Memory B cell (primary cell): ENCODE data around the gene MTCH2.

Experiments used
- ATAC-seq: fragments of 150-1000 bp; cut with Tn5 transposase; 2 replicates; pipeline ENCODE4 v1.10.0; 2021; ENCODE audit warnings: low read depth, mild to moderate bottlenecking, moderate library complexity
- DNase-seq, 2 donors: peaks; one replicate each; pipeline ENCODE4 v3.0.0; 2022; ENCODE audit warnings: low spot score in 2 of 2
- H3K27ac Mint-ChIP-seq: one replicate; pipeline ENCODE4 v1.8.0; 2022; ENCODE audit warnings: mild to moderate bottlenecking, moderate library complexity, mixed read lengths
- H3K27me3 Mint-ChIP-seq: one replicate; pipeline ENCODE4 v1.8.0; 2022; ENCODE audit warnings: mixed read lengths
- H3K36me3 Mint-ChIP-seq: one replicate; pipeline ENCODE4 v1.8.0; 2022; ENCODE audit warnings: mild to moderate bottlenecking, mixed read lengths
- H3K4me1 Mint-ChIP-seq: one replicate; pipeline ENCODE4 v1.8.0; 2022; ENCODE audit warnings: mixed read lengths
- H3K4me3 Mint-ChIP-seq: one replicate; pipeline ENCODE4 v1.8.0; 2022; ENCODE audit warnings: mild to moderate bottlenecking, moderate library complexity, mixed read lengths
- H3K9me3 Mint-ChIP-seq: one replicate; pipeline ENCODE4 v1.8.0; 2022; ENCODE audit warnings: mixed read lengths

MTCH2 gene

DNA sequence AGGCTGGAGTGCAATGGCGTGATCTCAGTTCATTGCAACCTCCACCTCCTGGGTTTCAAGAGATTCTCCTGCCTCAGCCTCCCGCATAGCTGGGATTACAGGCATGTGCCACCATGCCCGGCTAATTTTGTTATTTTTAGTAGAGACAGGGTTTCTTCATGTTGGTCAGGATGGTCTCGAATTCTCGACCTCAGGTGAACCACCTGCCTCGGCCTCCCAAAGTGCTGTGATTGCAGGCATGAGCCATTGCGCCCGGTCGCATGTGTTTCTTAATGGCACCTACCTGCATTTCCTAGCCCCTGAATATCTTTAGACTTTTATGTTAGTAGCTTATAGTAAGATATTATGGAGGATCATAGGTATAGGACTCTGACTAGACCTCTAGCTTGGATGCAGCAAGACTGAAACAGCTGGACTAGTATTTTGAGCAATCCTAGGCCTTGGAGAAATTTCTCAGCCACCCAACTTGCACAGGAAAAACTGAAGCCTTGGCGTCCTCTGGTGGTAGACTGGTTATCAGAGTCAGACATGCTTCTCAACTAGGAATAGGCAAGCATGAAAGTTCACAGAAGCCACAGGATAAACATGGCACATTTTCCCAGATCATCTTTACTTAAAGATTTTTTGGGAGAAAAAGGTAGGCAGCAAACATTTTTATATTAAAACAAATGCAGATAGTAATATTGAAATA lies 25.5 kb downstream of the MTCH2 start:
- no peak overlapping the region for H3K27ac Mint-ChIP-seq
- ATAC-seq = no peak

GRCh38 chr11:47615249-47615648 lies 27.1 kb downstream of the MTCH2 start:
- H3K36me3 Mint-ChIP-seq = peaks cover 6% of the 10 kb centered on the region
- peaks cover 11% of the 10 kb centered on the region for H3K4me1 Mint-ChIP-seq
- H3K4me3 Mint-ChIP-seq = no peak overlapping the region
- H3K9me3 Mint-ChIP-seq = no peaks in the 10 kb centered on the region
- DNase-seq (no peak), ATAC-seq (no peak)
- H3K27me3 Mint-ChIP-seq = no peaks in the 10 kb centered on the region
- H3K27ac Mint-ChIP-seq = no peak overlapping the region

More for the DNA sequence above, 25.5 kb downstream of the MTCH2 start:
- Mint-ChIP-seq H3K4me3 (no peak overlapping the region), H3K27me3 (no peaks in the 10 kb centered on the region), H3K4me1 (peaks cover under 1% of the 10 kb centered on the region), H3K36me3 (peaks cover 11% of the 10 kb centered on the region), H3K9me3 (no peaks in the 10 kb centered on the region)
- DNase-seq = no peak

DNA sequence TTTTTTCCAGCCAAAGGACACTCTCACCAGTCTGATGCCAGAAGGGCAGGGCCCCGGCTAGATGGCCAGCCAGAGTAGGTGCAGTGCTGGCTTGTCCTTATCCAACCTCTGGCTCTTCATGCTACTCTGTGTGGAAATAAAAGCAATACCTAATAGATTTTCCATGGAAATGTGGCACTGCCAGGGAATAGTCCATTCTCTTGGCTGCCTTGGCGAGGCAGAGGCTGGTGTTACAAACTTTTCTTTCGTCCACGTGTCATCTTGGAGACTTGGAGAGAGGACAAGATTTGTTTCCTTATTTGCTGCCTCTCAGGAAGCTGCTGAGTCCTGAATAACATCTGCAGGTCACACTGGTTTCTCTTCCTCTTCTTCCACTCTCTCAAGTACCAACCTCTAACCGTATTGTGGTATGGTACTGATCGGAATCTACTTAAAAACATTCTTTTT lies 31.0 kb downstream of the MTCH2 start:
- Mint-ChIP-seq H3K9me3 (no peaks in the 10 kb centered on the region), H3K4me1 (peaks cover 11% of the 10 kb centered on the region), H3K27ac (peak overlapping the region; percentile 28), H3K4me3 (peak overlapping the region; percentile 32), H3K36me3 (peaks cover 3% of the 10 kb centered on the region), H3K27me3 (no peaks in the 10 kb centered on the region)
- ATAC-seq = peak; percentile 99
- DNase-seq = peak in 1 of 2 donors; percentile 9

- H3K27ac Mint-ChIP-seq = no peak overlapping the region
- H3K9me3 Mint-ChIP-seq = no peaks in the 10 kb centered on the region
- DNase-seq = no peak
- ATAC-seq = no peak
- no peaks in the 10 kb centered on the region for H3K27me3 Mint-ChIP-seq
- peaks cover 9% of the 10 kb centered on the region for H3K36me3 Mint-ChIP-seq
- peaks cover 13% of the 10 kb centered on the region for H3K4me1 Mint-ChIP-seq
- H3K4me3 Mint-ChIP-seq = no peak overlapping the region
These were observed 32.7 kb downstream of the MTCH2 start for GRCh38 chr11:47609675-47610074.

DNA sequence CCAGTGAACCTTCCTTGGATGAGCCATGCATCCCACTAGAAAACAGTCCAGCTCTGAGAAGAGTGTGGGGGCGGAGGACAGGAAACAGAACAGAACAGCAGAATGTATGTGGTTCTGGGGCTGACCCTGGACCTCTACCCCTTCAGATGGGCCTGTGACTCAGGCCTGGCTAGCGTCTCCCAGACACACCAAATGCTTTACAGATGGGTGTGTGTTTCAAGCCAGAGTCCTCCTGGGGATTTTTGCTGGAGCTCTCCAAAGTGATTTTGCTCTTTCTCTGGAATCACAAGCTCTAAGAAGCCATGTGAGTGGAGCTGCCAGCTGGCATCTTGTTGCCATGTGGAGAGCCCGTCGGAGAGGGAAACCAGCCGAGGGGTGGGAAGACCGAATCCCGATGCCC lies 35.0 kb downstream of the MTCH2 start:
- no peaks in the 10 kb centered on the region for H3K9me3 Mint-ChIP-seq

GRCh38 chr11:47606731-47607130 lies 35.6 kb downstream of the MTCH2 start:
- no peaks in the 10 kb centered on the region for H3K9me3 Mint-ChIP-seq
- ATAC-seq = no peak
- no peak overlapping the region for H3K4me3 Mint-ChIP-seq
- no peak overlapping the region for H3K27ac Mint-ChIP-seq
- H3K36me3 Mint-ChIP-seq = peaks cover 9% of the 10 kb centered on the region
- DNase-seq = no peak
- peaks cover 12% of the 10 kb centered on the region for H3K4me1 Mint-ChIP-seq
- H3K27me3 Mint-ChIP-seq = no peaks in the 10 kb centered on the region

More for the DNA sequence above, 35.0 kb downstream of the MTCH2 start:
- no peak for ATAC-seq
- H3K27me3 Mint-ChIP-seq = no peaks in the 10 kb centered on the region
- H3K27ac Mint-ChIP-seq = no peak overlapping the region
- H3K4me1 Mint-ChIP-seq = peaks cover 13% of the 10 kb centered on the region
- no peak for DNase-seq
- peaks cover 9% of the 10 kb centered on the region for H3K36me3 Mint-ChIP-seq
- no peak overlapping the region for H3K4me3 Mint-ChIP-seq

GRCh38 chr11:47605921-47606320 lies 36.4 kb downstream of the MTCH2 start:
- H3K36me3 Mint-ChIP-seq = peaks cover 9% of the 10 kb centered on the region
- no peak for DNase-seq
- H3K4me3 Mint-ChIP-seq = no peak overlapping the region
- no peak for ATAC-seq
- no peaks in the 10 kb centered on the region for H3K9me3 Mint-ChIP-seq
- no peaks in the 10 kb centered on the region for H3K27me3 Mint-ChIP-seq
- H3K4me1 Mint-ChIP-seq = peaks cover 4% of the 10 kb centered on the region
- H3K27ac Mint-ChIP-seq = no peak overlapping the region

DNA sequence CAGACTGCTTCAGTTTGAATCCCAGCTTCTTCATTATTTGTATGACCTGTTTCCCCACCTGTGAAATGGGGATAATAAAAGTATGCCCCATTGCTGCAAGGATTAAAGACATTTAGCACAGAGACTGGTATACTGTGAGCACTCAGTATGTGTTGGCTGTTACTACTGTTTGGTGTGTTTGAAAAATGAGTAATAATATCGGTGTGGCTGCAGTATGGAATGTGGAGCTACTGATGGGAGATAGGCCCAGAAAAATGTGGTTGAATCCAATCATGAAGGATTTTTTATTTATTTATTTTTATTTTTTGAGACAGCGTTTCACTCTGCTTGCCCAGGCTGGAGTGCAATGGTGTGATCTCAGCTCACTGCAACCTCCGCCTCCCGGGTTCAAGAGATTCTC lies 39.1 kb downstream of the MTCH2 start:
- H3K27me3 Mint-ChIP-seq = peaks cover under 1% of the 10 kb centered on the region
- H3K9me3 Mint-ChIP-seq = no peaks in the 10 kb centered on the region
- no peak for ATAC-seq
- no peak overlapping the region for H3K4me3 Mint-ChIP-seq
- peaks cover 2% of the 10 kb centered on the region for H3K4me1 Mint-ChIP-seq
- H3K36me3 Mint-ChIP-seq = peaks cover 9% of the 10 kb centered on the region
- no peak for DNase-seq
- H3K27ac Mint-ChIP-seq = no peak overlapping the region

- no peak overlapping the region for H3K4me3 Mint-ChIP-seq
- no peaks in the 10 kb centered on the region for H3K9me3 Mint-ChIP-seq
- H3K27me3 Mint-ChIP-seq = peaks cover 7% of the 10 kb centered on the region
- peaks cover 2% of the 10 kb centered on the region for H3K36me3 Mint-ChIP-seq
- no peaks in the 10 kb centered on the region for H3K4me1 Mint-ChIP-seq
- DNase-seq (no peak), ATAC-seq (no peak)
- no peak overlapping the region for H3K27ac Mint-ChIP-seq
These were observed 42.5 kb downstream of the MTCH2 start for GRCh38 chr11:47599902-47600301.

DNA sequence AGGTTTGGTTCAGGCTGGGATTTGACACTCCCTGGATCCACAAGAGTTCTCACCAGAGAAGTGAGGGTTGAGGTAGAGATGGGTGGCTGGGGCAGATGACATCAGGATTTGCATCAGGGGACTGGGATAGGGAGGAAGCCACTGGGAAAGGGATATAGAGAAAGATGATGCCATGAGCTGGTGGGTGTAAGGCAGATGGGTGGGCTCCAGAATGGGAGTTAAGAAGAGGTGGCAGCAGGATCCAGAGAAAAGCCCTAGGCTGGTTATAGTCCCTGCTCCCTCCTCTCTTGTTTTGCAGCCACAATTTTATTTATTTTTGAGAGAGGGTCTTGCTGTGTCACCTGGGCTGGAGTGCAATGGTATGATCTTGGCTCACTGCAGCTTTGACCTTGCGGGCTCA lies 46.4 kb downstream of the MTCH2 start:
- no peak overlapping the region for H3K4me3 Mint-ChIP-seq
- no peaks in the 10 kb centered on the region for H3K4me1 Mint-ChIP-seq
- no peak overlapping the region for H3K27ac Mint-ChIP-seq
- H3K27me3 Mint-ChIP-seq = peaks cover 24% of the 10 kb centered on the region
- ATAC-seq = no peak
- peaks cover 2% of the 10 kb centered on the region for H3K36me3 Mint-ChIP-seq
- no peaks in the 10 kb centered on the region for H3K9me3 Mint-ChIP-seq
- no peak for DNase-seq

- DNase-seq = no peak
- ATAC-seq = no peak
- no peak overlapping the region for H3K27ac Mint-ChIP-seq
- H3K4me3 Mint-ChIP-seq = no peak overlapping the region
- H3K27me3 Mint-ChIP-seq = peaks cover 24% of the 10 kb centered on the region
- no peaks in the 10 kb centered on the region for H3K9me3 Mint-ChIP-seq
- H3K36me3 Mint-ChIP-seq = peaks cover 2% of the 10 kb centered on the region
- H3K4me1 Mint-ChIP-seq = no peaks in the 10 kb centered on the region
These were observed 47.3 kb downstream of the MTCH2 start for GRCh38 chr11:47595029-47595428.

DNA sequence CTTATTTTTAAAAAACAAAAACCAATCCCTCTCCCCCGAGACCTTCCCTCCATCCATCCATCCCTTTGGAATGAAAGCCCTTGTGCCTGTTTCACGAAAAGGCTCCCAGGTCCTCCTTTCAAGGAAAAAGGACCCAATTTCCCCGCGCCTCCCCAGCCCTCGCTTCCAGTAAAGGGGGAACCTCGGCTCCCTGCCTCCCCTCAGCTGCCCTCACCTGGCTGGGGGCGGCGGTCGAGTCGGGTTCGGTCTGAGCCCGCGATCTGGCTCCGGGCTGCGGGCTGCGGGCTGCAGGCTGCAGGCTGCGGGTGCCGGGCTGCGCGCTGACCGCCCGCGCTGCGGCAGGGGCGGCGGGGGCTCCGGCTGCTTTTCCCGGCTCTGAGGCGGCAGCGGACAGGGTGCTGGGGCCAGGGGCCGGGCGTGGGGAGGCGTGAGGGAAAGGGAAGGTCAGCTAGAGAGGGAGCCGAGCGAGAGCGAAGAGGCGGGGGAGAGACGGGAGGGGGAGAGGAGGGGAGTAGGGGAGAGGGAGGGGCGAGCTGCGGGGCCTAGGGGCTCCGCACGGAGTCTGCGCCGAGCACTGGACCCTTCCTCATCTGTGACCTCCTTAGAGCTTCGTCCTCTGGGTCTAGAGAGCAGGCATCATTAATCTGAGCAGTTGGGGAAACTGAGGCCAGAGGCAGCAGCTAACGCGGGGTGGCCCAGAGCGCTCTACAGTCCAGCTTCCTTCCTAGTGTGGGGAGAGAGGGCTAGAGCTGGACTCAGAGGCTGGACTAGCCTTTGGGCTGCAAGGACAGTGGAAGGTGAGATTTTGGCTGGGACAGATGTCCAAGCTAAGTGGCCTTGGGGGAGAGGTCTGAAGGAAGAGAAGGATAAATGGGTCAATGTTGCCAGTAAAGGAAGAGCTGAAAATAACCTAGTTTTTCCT lies 48.2 kb downstream of the MTCH2 start, which contains the start of gene C1QTNF4:
C1QTNF4 (minus strand) TSS at position 478 of the 922 bp plus-strand sequence. CDS start 3,601 bp downstream, outside the sequence.
- no peak for ATAC-seq
- peaks cover 24% of the 10 kb centered on the region for H3K27me3 Mint-ChIP-seq

GRCh38 chr11:47593492-47593933 lies 48.8 kb downstream of the MTCH2 start:
- H3K27me3 Mint-ChIP-seq = peaks cover 24% of the 10 kb centered on the region
- no peaks in the 10 kb centered on the region for H3K4me1 Mint-ChIP-seq
- H3K9me3 Mint-ChIP-seq = no peaks in the 10 kb centered on the region
- H3K27ac Mint-ChIP-seq = no peak overlapping the region
- no peak for DNase-seq
- no peak for ATAC-seq
- H3K36me3 Mint-ChIP-seq = peaks cover 2% of the 10 kb centered on the region
- no peak overlapping the region for H3K4me3 Mint-ChIP-seq

More for the DNA sequence above, 48.2 kb downstream of the MTCH2 start, which contains the start of gene C1QTNF4:
- H3K36me3 Mint-ChIP-seq = peaks cover 2% of the 10 kb centered on the region
- H3K4me1 Mint-ChIP-seq = no peaks in the 10 kb centered on the region
- DNase-seq = no peak
- H3K4me3 Mint-ChIP-seq = no peak within 1 kb of the TSS
- no peaks in the 10 kb centered on the region for H3K9me3 Mint-ChIP-seq
- H3K27ac Mint-ChIP-seq = no peak within 1 kb of the TSS

GRCh38 chr11:47592970-47593369 lies 49.4 kb downstream of the MTCH2 start:
- Mint-ChIP-seq H3K4me1 (no peaks in the 10 kb centered on the region), H3K9me3 (no peaks in the 10 kb centered on the region), H3K27ac (no peak overlapping the region), H3K4me3 (no peak overlapping the region), H3K27me3 (peaks cover 22% of the 10 kb centered on the region), H3K36me3 (no peaks in the 10 kb centered on the region)
- ATAC-seq (no peak), DNase-seq (no peak)
